ENCODE results near the gene SETD1A.
A peak's percentile ranks its signal among the peaks of the same experiment; 100 is the strongest.
"Not testable (repeated sequence)": the region's sequence is repeated elsewhere in the genome, so short reads cannot be mapped to it uniquely, and the experiment has no call there.

The SETD1A gene

GRCh38 chr16:30931068-30931650, 26.4 kb upstream of the SETD1A start:
- no peak for TF ChIP-seq CTCF (conservative IDR thresholded peaks at IDR 0.05)
- TF ChIP-seq ZFX (IDR thresholded peaks at IDR 0.05): no peak
- H3K27ac ChIP-seq: no peak overlapping the region

GRCh38 chr16:30934827-30935557, 22.6 kb upstream of the SETD1A start:
- TF ChIP-seq ZFX (IDR thresholded peaks at IDR 0.05): no peak
- no peak; the same call in 1 of the 2 replicates for TF ChIP-seq CTCF (conservative IDR thresholded peaks at IDR 0.05)
- no peak overlapping the region for H3K27ac ChIP-seq

- no peak overlapping the region for H3K27ac ChIP-seq
- no peak for TF ChIP-seq CTCF (conservative IDR thresholded peaks at IDR 0.05)
Measured at GRCh38 chr16:30937692-30938091, 19.9 kb upstream of the SETD1A start.

GRCh38 chr16:30939571-30939970, 18.0 kb upstream of the SETD1A start:
- not testable (repeated sequence) for H3K27ac ChIP-seq

- no peak overlapping the region for H3K27ac ChIP-seq
- TF ChIP-seq ZFX (IDR thresholded peaks at IDR 0.05) (no peak), CTCF (conservative IDR thresholded peaks at IDR 0.05) (peak; percentile 96)
Measured at GRCh38 chr16:30941600-30942425, 15.7 kb upstream of the SETD1A start.

- TF ChIP-seq CTCF (conservative IDR thresholded peaks at IDR 0.05): no peak
- no peak for TF ChIP-seq ZFX (IDR thresholded peaks at IDR 0.05)
- H3K27ac ChIP-seq: no peak overlapping the region
Measured at GRCh38 chr16:30942426-30942806, 15.1 kb upstream of the SETD1A start.

- no peak for TF ChIP-seq ZFX (IDR thresholded peaks at IDR 0.05)
- no peak for TF ChIP-seq CTCF (conservative IDR thresholded peaks at IDR 0.05)
- no peak overlapping the region for H3K27ac ChIP-seq
Measured at GRCh38 chr16:30944352-30944751, 13.2 kb upstream of the SETD1A start.
